ENCODE data around the gene SHC4. TPM values are rescaled to one million over a fixed set of nuclear protein-coding genes. Genes with fewer than 3 reads are reported as not detected.

The SHC4 gene
- total and polyA plus RNA-seq, 2 of the 8 experiments (the other 6 are each of a cell fraction or from before 2014, with no cell fraction given): 0.15 to 0.30 TPM

GRCh38 chr15:48814286-48814685 is 149.4 kb downstream of the SHC4 start:
- WGBS, 2 experiments (ENCODE audit: extremely low coverage in 1 of 2, insufficient coverage in 1 of 2, insufficient read length in 1 of 2, insufficient replicate concordance in 2 of 2, low coverage in 1 of 2, low lambda C conversion rate in 2 of 2, missing lambda C conversion rate in 1 of 2): 75% methylated on average over 2 of the region's 2 CpGs; no CpG with 5 or more reads in 1 of the 2 experiments
- Histone ChIP-seq H3K36me3 (ENCODE audit: control insufficient read depth in 2 of 4, insufficient read depth in 4 of 4, low read length in 3 of 4) (no peaks in the 10 kb centered on the region), H2BK5ac (ENCODE audit: low read depth, low read length) (no peak overlapping the region), H3K4me3 (ENCODE audit: extremely low read depth in 1 of 4, insufficient read depth in 2 of 4, low read depth in 3 of 4, low read length in 4 of 4) (no peak overlapping the region), H3K23ac (ENCODE audit: insufficient read length) (no peak overlapping the region), H3K14ac (ENCODE audit: insufficient read length) (no peak overlapping the region), H2BK20ac (ENCODE audit: low read length) (no peak overlapping the region), H2AFZ (ENCODE audit: low read length) (no peak overlapping the region), H3K27ac (ENCODE audit: low read depth, low read length) (no peak overlapping the region), H3K9ac (replicated peaks in 1 of 4; ENCODE audit: extremely low read depth in 1 of 4, low read depth in 3 of 4, low read length in 3 of 4) (no peak overlapping the region), H3K79me2 (ENCODE audit: control insufficient read depth in 1 of 2, insufficient read depth in 2 of 2, low read length in 2 of 2) (peaks cover 0 to 11% of the 10 kb centered on the region in 2 experiments; a peak in 2 of 4 replicates), H3K56ac (replicated peaks; ENCODE audit: insufficient read length, low read depth, low read length) (no peak overlapping the region), H3K4me2 (ENCODE audit: insufficient read depth in 1 of 2, low read depth in 2 of 2, low read length in 2 of 2) (no peak overlapping the region), H3K4me1 (replicated peaks in 1 of 4; ENCODE audit: control insufficient read depth in 3 of 4, insufficient read depth in 4 of 4, low read length in 3 of 4) (peaks cover 0 to 8% (median 2%) of the 10 kb centered on the region in 4 experiments; a peak in 2 of 7 replicates), H2BK12ac (ENCODE audit: low read depth, low read length) (no peak overlapping the region), H4K91ac (replicated peaks; ENCODE audit: insufficient read length, low read length) (no peak overlapping the region), H4K5ac (ENCODE audit: insufficient read length, low read depth, low read length) (no peak overlapping the region), H4K8ac (ENCODE audit: extremely low read depth, insufficient read depth, low read length) (no peak overlapping the region), H2AK5ac (ENCODE audit: low read depth, low read length) (no peak overlapping the region), H3K18ac (ENCODE audit: extremely low read depth, low read length) (no peak overlapping the region), H4K20me1 (replicated peaks in 1 of 2; ENCODE audit: control insufficient read depth in 1 of 2, insufficient read depth in 2 of 2, low read length in 2 of 2) (no peaks in the 10 kb centered on the region), H2BK120ac (replicated peaks; ENCODE audit: low read depth, low read length) (no peak overlapping the region), H3K27me3 (replicated peaks in 1 of 4; ENCODE audit: control insufficient read depth in 3 of 4, extremely low read depth in 1 of 4, insufficient read depth in 3 of 4, low read length in 3 of 4) (no peaks in the 10 kb centered on the region; a peak in 2 of 7 replicates), H3K4ac (replicated peaks; ENCODE audit: insufficient read length, low read depth, low read length) (no peak overlapping the region), H3K23me2 (ENCODE audit: low read depth, low read length) (peaks cover 3% of the 10 kb centered on the region; the same call in 1 of the 2 replicates), H3K79me1 (ENCODE audit: low read depth, low read length) (no peaks in the 10 kb centered on the region), H2BK15ac (ENCODE audit: low read length) (no peak overlapping the region), H3K9me3 (ENCODE audit: insufficient read depth in 2 of 2, low read depth in 1 of 2, low read length in 1 of 2) (no peaks in the 10 kb centered on the region)
- FAIRE-seq (no peak), DNase-seq (ENCODE audit: low read depth in 1 of 2, low spot score in 2 of 2) (no peak)
- ChIA-PET CTCF (ENCODE audit: partially characterized antibody) (interaction anchor here (1.0 to 1.9 kb wide), 3 partner anchors 43 to 152 kb away, joined by 3 to 4 read pairs (median 3); no protein-coding TSS in a partner anchor), POLR2A (ENCODE audit: partially characterized antibody) (no interaction called here)
- TF ChIP-seq CTCF (IDR thresholded peaks at IDR 0.05; ENCODE audit: control extremely low read depth in 1 of 3, insufficient read depth in 1 of 3, low read depth in 1 of 3, low read length in 3 of 3) (no peak), SRF (IDR thresholded peaks at IDR 0.05; ENCODE audit: low read depth, low read length) (no peak), HDAC6 (IDR thresholded peaks at IDR 0.05; ENCODE audit: low read depth, low read length) (no peak), KDM5A (IDR thresholded peaks at IDR 0.05; ENCODE audit: low read length) (no peak), RXRA (IDR thresholded peaks at IDR 0.05; ENCODE audit: insufficient read depth, low read depth, low read length) (no peak), TEAD4 (IDR thresholded peaks at IDR 0.05; ENCODE audit: low read depth, low read length) (no peak), POU5F1 (IDR thresholded peaks at IDR 0.05; ENCODE audit: low read depth, low read length) (no peak), POLR2AphosphoS5 (IDR thresholded peaks at IDR 0.05; ENCODE audit: low read depth, low read length) (no peak), CHD2 (IDR thresholded peaks at IDR 0.05; ENCODE audit: low read length) (no peak), SIRT6 (IDR thresholded peaks at IDR 0.05; ENCODE audit: low read length) (no peak), RNF2 (IDR thresholded peaks at IDR 0.05; ENCODE audit: borderline replicate concordance, low read depth, low read length, missing control alignments, poor library complexity, severe bottlenecking) (no peak), SIX5 (IDR thresholded peaks at IDR 0.05; ENCODE audit: low read depth, low read length) (no peak), SP1 (IDR thresholded peaks at IDR 0.05; ENCODE audit: low read depth, low read length) (no peak)
